Ectodermal cell (in vitro differentiated cells): Measurements from ENCODE around the gene ZFYVE1.

ENCODE experiments used
- H3K27ac ChIP-seq: 2 replicates; pipeline ENCODE4 v1.7.0; 2013; ENCODE audit warnings: mild to moderate bottlenecking, low read depth, low read length; ENCODE audit not compliant: insufficient read depth, poor library complexity, severe bottlenecking
- H3K27me3 ChIP-seq: 2 replicates; pipeline ENCODE4 v1.7.0; 2013; ENCODE audit warnings: mild to moderate bottlenecking, low read length; ENCODE audit not compliant: insufficient read depth, control insufficient read depth, poor library complexity, severe bottlenecking
- H3K36me3 ChIP-seq: one replicate; pipeline ENCODE4 v1.7.0; 2013; ENCODE audit warnings: low read length; ENCODE audit not compliant: control insufficient read depth, insufficient read depth
- H3K4me1 ChIP-seq: one replicate; pipeline ENCODE4 v1.7.0; 2013; ENCODE audit warnings: low read length; ENCODE audit not compliant: control insufficient read depth, insufficient read depth
- H3K4me3 ChIP-seq: 2 replicates; pipeline ENCODE4 v1.7.0; 2013; ENCODE audit warnings: low read depth, low read length, control low read depth; ENCODE audit not compliant: insufficient read depth
- H3K9me3 ChIP-seq: 2 replicates; pipeline ENCODE4 v1.7.0; 2013; ENCODE audit warnings: mild to moderate bottlenecking, low read length, moderate library complexity; ENCODE audit not compliant: control insufficient read depth
- WGBS, 2 experiments: methylation state at CpG; one replicate each; pipeline ENCODE4 v1.1.7; 2013; ENCODE audit warnings: missing lambda C conversion rate in 2 of 2; 5-methylcytosine and 5-hydroxymethylcytosine counted together

The ZFYVE1 gene

GRCh38 chr14:72925815-72926291 is 101.1 kb downstream of the ZFYVE1 start:
- 17 to 19% methylated on average over 33 of the region's 33 CpGs for WGBS, 2 experiments

GRCh38 chr14:72925171-72925759 is 101.6 kb downstream of the ZFYVE1 start:
- no peaks in the 10 kb centered on the region for H3K36me3 ChIP-seq
- H3K4me3 ChIP-seq, result peak overlapping the region; percentile 75
- H3K9me3 ChIP-seq, result no peaks in the 10 kb centered on the region
- H3K27me3 ChIP-seq, result peaks cover 8% of the 10 kb centered on the region
- H3K27ac ChIP-seq, result no peak overlapping the region
- 91 to 92% methylated on average over 22 of the region's 22 CpGs for WGBS, 2 experiments
- no peaks in the 10 kb centered on the region for H3K4me1 ChIP-seq

More at GRCh38 chr14:72925815-72926291, 101.1 kb downstream of the ZFYVE1 start:
- H3K27me3 ChIP-seq, result peaks cover 8% of the 10 kb centered on the region
- no peaks in the 10 kb centered on the region for H3K36me3 ChIP-seq
- no peaks in the 10 kb centered on the region for H3K9me3 ChIP-seq
- no peaks in the 10 kb centered on the region for H3K4me1 ChIP-seq
- no peak overlapping the region for H3K27ac ChIP-seq
- peak overlapping the region; percentile 75 for H3K4me3 ChIP-seq

GRCh38 chr14:72924337-72924736 is 102.6 kb downstream of the ZFYVE1 start:
- 93 to 94% methylated on average over 5 of the region's 5 CpGs for WGBS, 2 experiments
- Histone ChIP-seq H3K27ac (no peak overlapping the region), H3K27me3 (peaks cover 8% of the 10 kb centered on the region), H3K9me3 (no peaks in the 10 kb centered on the region), H3K36me3 (no peaks in the 10 kb centered on the region), H3K4me1 (no peaks in the 10 kb centered on the region), H3K4me3 (no peak overlapping the region)

GRCh38 chr14:72921396-72921795 is 105.5 kb downstream of the ZFYVE1 start:
- no peaks in the 10 kb centered on the region for H3K9me3 ChIP-seq
- peaks cover 8% of the 10 kb centered on the region for H3K27me3 ChIP-seq
- no peak overlapping the region for H3K4me3 ChIP-seq
- H3K4me1 ChIP-seq, result no peaks in the 10 kb centered on the region
- no peaks in the 10 kb centered on the region for H3K36me3 ChIP-seq
- H3K27ac ChIP-seq, result no peak overlapping the region

- H3K9me3 ChIP-seq, result no peaks in the 10 kb centered on the region
- H3K4me1 ChIP-seq, result no peaks in the 10 kb centered on the region
- no peak overlapping the region for H3K4me3 ChIP-seq
- 72 to 77% methylated on average over 2 of the region's 2 CpGs for WGBS, 2 experiments
- no peaks in the 10 kb centered on the region for H3K36me3 ChIP-seq
- no peak overlapping the region for H3K27ac ChIP-seq
- H3K27me3 ChIP-seq, result no peaks in the 10 kb centered on the region
These were observed 106.9 kb downstream of the ZFYVE1 start for GRCh38 chr14:72920008-72920407.
